Chondrocyte (in vitro differentiated cells): ENCODE data around the gene BMP2K. TPM values are rescaled to one million over a fixed set of nuclear protein-coding genes. Genes with fewer than 3 reads are reported as not detected.
A peak's percentile ranks its signal among the peaks of the same experiment; 100 is the strongest.

ENCODE experiments used
- DNase-seq: peaks from one replicate; pipeline ENCODE4 v3.0.0; 2021; ENCODE audit warnings: mixed read lengths, low spot score
- H3K27ac Mint-ChIP-seq: one replicate; pipeline ENCODE4 v1.8.0; 2021; ENCODE audit warnings: mild to moderate bottlenecking, moderate library complexity, mixed read lengths; ENCODE audit not compliant: unreplicated experiment
- H3K27me3 Mint-ChIP-seq: 2 replicates; pipeline ENCODE4 v1.8.0; 2021; ENCODE audit warnings: low read depth, mixed read lengths
- H3K36me3 Mint-ChIP-seq: 2 replicates; pipeline ENCODE4 v1.8.0; 2021; ENCODE audit warnings: low read depth, mixed read lengths
- H3K4me1 Mint-ChIP-seq: 2 replicates; pipeline ENCODE4 v1.8.0; 2021; ENCODE audit warnings: low read depth, mild to moderate bottlenecking, mixed read lengths
- H3K4me3 Mint-ChIP-seq: one replicate; pipeline ENCODE4 v1.8.0; 2021; ENCODE audit warnings: mild to moderate bottlenecking, moderate library complexity, mixed read lengths; ENCODE audit not compliant: unreplicated experiment
- H3K9me3 Mint-ChIP-seq: 2 replicates; pipeline ENCODE4 v1.8.0; 2021; ENCODE audit warnings: low read depth, mixed read lengths
- CTCF ChIP-seq: fragments of 200-600 bp; sonication (generic); IDR thresholded peaks from 2 replicates; pipeline ENCODE4 v1.5.0; 2021; ENCODE audit warnings: antibody characterized with exemption, mild to moderate bottlenecking, moderate library complexity
- total RNA-seq: library from RNA; stranded (reverse); gene quantifications from 3 replicates; pipeline ENCODE4 v1.2.1, GENCODE V29; 2021

BMP2K gene
- total RNA-seq, 1 donor from 2014 or later: 20.8 TPM

- H3K27me3 Mint-ChIP-seq: no peaks in the 10 kb centered on the region
- H3K4me1 Mint-ChIP-seq: peaks cover 25% of the 10 kb centered on the region
- H3K27ac Mint-ChIP-seq: no peak overlapping the region
- no peak for TF ChIP-seq CTCF
- no peak for DNase-seq
- H3K36me3 Mint-ChIP-seq: no peaks in the 10 kb centered on the region
- H3K9me3 Mint-ChIP-seq: no peaks in the 10 kb centered on the region
- no peak overlapping the region for H3K4me3 Mint-ChIP-seq
These were observed 26.7 kb upstream of the BMP2K start for GRCh38 chr4:78749258-78749971.

- Mint-ChIP-seq H3K27me3 (no peaks in the 10 kb centered on the region), H3K9me3 (no peaks in the 10 kb centered on the region), H3K36me3 (no peaks in the 10 kb centered on the region), H3K4me1 (peaks cover 25% of the 10 kb centered on the region), H3K27ac (peak overlapping the region; percentile 71), H3K4me3 (no peak overlapping the region)
- DNase-seq: no peak
- TF ChIP-seq CTCF: no peak
These were observed 26.0 kb upstream of the BMP2K start for GRCh38 chr4:78749972-78750727.

GRCh38 chr4:78753091-78753490 lies 23.1 kb upstream of the BMP2K start:
- Mint-ChIP-seq H3K4me1 (peaks cover 16% of the 10 kb centered on the region), H3K27me3 (no peaks in the 10 kb centered on the region), H3K36me3 (no peaks in the 10 kb centered on the region), H3K9me3 (no peaks in the 10 kb centered on the region), H3K4me3 (no peak overlapping the region), H3K27ac (no peak overlapping the region)
- TF ChIP-seq CTCF: no peak
- no peak for DNase-seq

GRCh38 chr4:78754872-78755271 lies 21.3 kb upstream of the BMP2K start:
- TF ChIP-seq CTCF: no peak

GRCh38 chr4:78756137-78756536 lies 20.0 kb upstream of the BMP2K start:
- no peak for DNase-seq
- Mint-ChIP-seq H3K36me3 (no peaks in the 10 kb centered on the region), H3K9me3 (peaks cover 4% of the 10 kb centered on the region), H3K4me3 (no peak overlapping the region), H3K27ac (no peak overlapping the region), H3K27me3 (no peaks in the 10 kb centered on the region), H3K4me1 (no peaks in the 10 kb centered on the region)
- TF ChIP-seq CTCF: no peak

More at GRCh38 chr4:78754872-78755271, 21.3 kb upstream of the BMP2K start:
- Mint-ChIP-seq H3K4me1 (peaks cover 2% of the 10 kb centered on the region), H3K27ac (no peak overlapping the region), H3K4me3 (no peak overlapping the region), H3K27me3 (no peaks in the 10 kb centered on the region), H3K9me3 (peaks cover 4% of the 10 kb centered on the region), H3K36me3 (no peaks in the 10 kb centered on the region)
- DNase-seq: no peak
